GM19395 (cell line): ENCODE measurements around the gene GJC2.

Experiments
- ATAC-seq: cut with Tn5 transposase; IDR thresholded peaks from one replicate; pipeline ENCODE4 v1.9.1; 2021; ENCODE audit warnings: mild to moderate bottlenecking, moderate library complexity; ENCODE audit not compliant: unreplicated experiment

GJC2 gene

GRCh38 chr1:228144193-228144992, 5.3 kb upstream of the GJC2 start:
- no peak for ATAC-seq

- no peak for ATAC-seq
Observed at GRCh38 chr1:228144993-228145343, 4.8 kb upstream of the GJC2 start.

GRCh38 chr1:228145463-228146416, 4.0 kb upstream of the GJC2 start:
- no peak for ATAC-seq

- no peak for ATAC-seq
Observed at GRCh38 chr1:228146417-228147150, 3.1 kb upstream of the GJC2 start.

GRCh38 chr1:228147151-228147693, 2.5 kb upstream of the GJC2 start:
- no peak for ATAC-seq

GRCh38 chr1:228147768-228148167, 2.0 kb upstream of the GJC2 start:
- no peak for ATAC-seq

- no peak for ATAC-seq
Observed at GRCh38 chr1:228148196-228148861, 1.4 kb upstream of the GJC2 start.

- ATAC-seq, result no peak
Observed at GRCh38 chr1:228148935-228149405, 760 bp upstream of the GJC2 start.

GRCh38 chr1:228150120-228150460, 360 bp downstream of the GJC2 start:
- ATAC-seq, result no peak

- no peak for ATAC-seq
Observed at GRCh38 chr1:228150461-228151179, 890 bp downstream of the GJC2 start.

- no peak for ATAC-seq
Observed at GRCh38 chr1:228151180-228151925, 1.6 kb downstream of the GJC2 start.

GRCh38 chr1:228152097-228152917, 2.6 kb downstream of the GJC2 start:
- ATAC-seq, result no peak

- no peak for ATAC-seq
Observed at GRCh38 chr1:228152918-228153258, 3.2 kb downstream of the GJC2 start.

GRCh38 chr1:228154021-228154669, 4.4 kb downstream of the GJC2 start:
- no peak for ATAC-seq

GRCh38 chr1:228154670-228155571, 5.2 kb downstream of the GJC2 start:
- no peak for ATAC-seq

- no peak for ATAC-seq
Observed at GRCh38 chr1:228155596-228156514, 6.1 kb downstream of the GJC2 start.
